Right renal cortex interstitium (tissue), 3 donors: ENCODE data around the gene CSF2. TPM values are rescaled to one million over a fixed set of nuclear protein-coding genes. Genes with fewer than 3 reads are reported as not detected.

Experiments used
- DNase-seq, 3 donors: peaks; one replicate each; pipeline ENCODE4 v3.0.0-alpha.2; 2013; ENCODE audit warnings: low read depth in 3 of 3, low spot score in 2 of 3
- polyA plus RNA-seq, 3 donors: library from polyadenylated mRNA; unstranded; fragments of 120-200 nt; gene quantifications; one replicate each; pipeline ENCODE4 v1.2.1, GENCODE V29; 2013; ENCODE audit not compliant: insufficient read length in 3 of 3

CSF2 gene
- polyA plus RNA-seq, 3 donors: not detected

- DNase-seq: no peak
Observed at GRCh38 chr5:132067941-132068808, 5.4 kb upstream of the CSF2 start.

- DNase-seq: no peak
Observed at GRCh38 chr5:132069561-132069960, 4.0 kb upstream of the CSF2 start.

- DNase-seq: no peak
Observed at GRCh38 chr5:132069994-132070393, 3.6 kb upstream of the CSF2 start.

GRCh38 chr5:132070460-132071337, 2.9 kb upstream of the CSF2 start:
- no peak for DNase-seq

- no peak for DNase-seq
Observed at GRCh38 chr5:132071338-132071707, 2.3 kb upstream of the CSF2 start.

- no peak for DNase-seq
Observed at GRCh38 chr5:132072070-132072469, 1.5 kb upstream of the CSF2 start.

GRCh38 chr5:132072528-132072927, 1.1 kb upstream of the CSF2 start:
- no peak for DNase-seq

- no peak for DNase-seq
Observed at GRCh38 chr5:132074091-132074771, 642 bp downstream of the CSF2 start.

GRCh38 chr5:132074772-132075718, 1.5 kb downstream of the CSF2 start:
- no peak for DNase-seq

- no peak for DNase-seq
Observed at GRCh38 chr5:132075719-132076077, 2.1 kb downstream of the CSF2 start.

GRCh38 chr5:132076202-132076830, 2.7 kb downstream of the CSF2 start:
- no peak for DNase-seq

- DNase-seq: no peak
Observed at GRCh38 chr5:132076983-132077382, 3.4 kb downstream of the CSF2 start.

GRCh38 chr5:132079081-132079480, 5.5 kb downstream of the CSF2 start:
- DNase-seq: no peak

GRCh38 chr5:132079619-132080018, 6.0 kb downstream of the CSF2 start:
- no peak for DNase-seq

GRCh38 chr5:132080595-132080994, 7.0 kb downstream of the CSF2 start:
- no peak for DNase-seq

GRCh38 chr5:132081458-132081857, 7.9 kb downstream of the CSF2 start:
- DNase-seq: no peak

- DNase-seq: no peak
Observed at GRCh38 chr5:132082329-132083023, 8.9 kb downstream of the CSF2 start.

GRCh38 chr5:132083071-132083678, 9.6 kb downstream of the CSF2 start:
- no peak for DNase-seq

GRCh38 chr5:132085686-132086085, 12.1 kb downstream of the CSF2 start:
- DNase-seq: no peak
